Measurements from ENCODE around the gene P2RX7.

GRCh38 chr12:121117226-121117777 is 15.4 kb upstream of the P2RX7 start:
- TF ChIP-seq CTCF (IDR thresholded peaks at IDR 0.05) = no peak
- TF ChIP-seq POLR2AphosphoS5 (IDR thresholded peaks at IDR 0.05) = no peak
- TF ChIP-seq POLR2A (IDR thresholded peaks at IDR 0.05) = no peak

Measured in prostate gland (tissue), 2 donors.